NCI-H226 (cell line): ENCODE data around the gene TCF7L1.
"Not testable (repeated sequence)": the region's sequence is repeated elsewhere in the genome, so short reads cannot be mapped to it uniquely, and the experiment has no call there.

Experiments
- DNase-seq: peaks from one replicate; pipeline ENCODE4 v3.0.0-alpha.2; 2015

The TCF7L1 gene

DNA sequence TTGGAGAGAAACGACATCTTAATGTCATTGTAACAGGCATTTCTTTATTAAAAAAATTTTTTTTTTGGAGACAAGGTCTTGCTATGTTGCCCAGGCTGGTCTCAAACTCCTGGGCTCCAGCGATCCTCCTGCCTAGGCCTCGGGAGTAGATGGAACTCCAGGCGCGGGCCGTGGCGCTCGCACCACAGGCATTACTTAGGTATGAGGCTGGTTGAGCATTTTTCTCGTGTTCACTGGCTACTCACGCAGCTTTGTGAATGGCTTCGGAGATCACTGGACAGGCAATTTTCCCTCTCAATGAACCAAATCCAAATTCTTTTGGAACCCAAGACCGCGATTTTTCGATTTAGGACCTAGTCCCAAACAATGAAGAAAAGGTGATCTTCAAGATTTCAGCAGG is 795 bp upstream of the TCF7L1 start:
- no peak for DNase-seq

DNA sequence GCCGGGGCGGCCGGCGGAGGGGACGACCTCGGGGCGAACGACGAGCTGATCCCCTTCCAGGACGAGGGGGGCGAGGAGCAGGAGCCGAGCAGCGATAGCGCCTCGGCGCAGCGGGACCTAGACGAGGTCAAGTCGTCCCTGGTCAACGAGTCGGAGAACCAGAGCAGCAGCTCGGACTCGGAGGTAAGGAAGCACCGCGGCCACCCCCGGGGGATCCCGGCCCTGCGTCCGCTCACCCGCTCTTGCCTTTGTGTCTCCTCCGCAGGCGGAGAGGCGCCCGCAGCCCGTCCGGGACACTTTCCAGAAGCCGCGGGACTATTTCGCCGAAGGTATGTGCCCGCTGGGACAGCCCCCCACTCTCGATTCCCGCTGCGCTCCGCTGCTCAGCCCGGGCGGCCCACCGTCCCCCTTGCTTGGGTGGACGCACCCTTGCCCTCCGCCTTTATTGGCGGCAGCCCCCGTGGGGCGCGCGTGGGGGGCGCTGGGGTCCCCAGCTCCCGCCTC is 611 bp downstream of the TCF7L1 start:
- DNase-seq, result peak; percentile 6

DNA sequence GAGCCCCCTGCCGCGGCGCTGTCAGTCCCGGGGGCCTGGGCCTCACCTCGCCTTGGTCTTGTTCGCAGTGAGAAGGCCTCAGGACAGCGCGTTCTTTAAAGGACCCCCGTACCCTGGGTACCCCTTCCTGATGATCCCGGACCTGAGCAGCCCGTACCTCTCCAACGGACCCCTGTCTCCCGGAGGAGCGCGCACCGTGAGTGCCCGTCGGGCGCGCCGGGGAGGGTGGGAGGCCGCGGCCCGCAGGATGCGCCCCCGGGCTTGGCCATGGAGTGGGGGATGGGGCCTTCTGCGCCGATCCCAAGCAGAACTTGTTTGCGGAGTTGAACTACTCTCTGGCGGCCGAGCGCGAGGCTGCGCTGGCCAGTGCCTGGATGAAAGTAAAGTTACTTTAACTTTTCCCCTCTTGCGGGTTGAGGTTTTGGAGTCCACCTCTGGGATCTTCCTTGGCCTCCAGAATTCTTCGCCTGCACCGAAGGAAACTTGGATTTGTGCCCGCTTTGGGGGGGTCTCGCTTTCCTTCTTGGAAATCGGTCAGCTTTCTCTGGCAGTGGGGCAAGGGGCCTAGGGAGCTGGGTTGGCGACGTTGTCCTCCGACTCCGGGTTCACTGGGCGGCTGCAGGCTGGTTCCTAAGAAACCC is 1.2 kb downstream of the TCF7L1 start:
- DNase-seq, result no peak

DNA sequence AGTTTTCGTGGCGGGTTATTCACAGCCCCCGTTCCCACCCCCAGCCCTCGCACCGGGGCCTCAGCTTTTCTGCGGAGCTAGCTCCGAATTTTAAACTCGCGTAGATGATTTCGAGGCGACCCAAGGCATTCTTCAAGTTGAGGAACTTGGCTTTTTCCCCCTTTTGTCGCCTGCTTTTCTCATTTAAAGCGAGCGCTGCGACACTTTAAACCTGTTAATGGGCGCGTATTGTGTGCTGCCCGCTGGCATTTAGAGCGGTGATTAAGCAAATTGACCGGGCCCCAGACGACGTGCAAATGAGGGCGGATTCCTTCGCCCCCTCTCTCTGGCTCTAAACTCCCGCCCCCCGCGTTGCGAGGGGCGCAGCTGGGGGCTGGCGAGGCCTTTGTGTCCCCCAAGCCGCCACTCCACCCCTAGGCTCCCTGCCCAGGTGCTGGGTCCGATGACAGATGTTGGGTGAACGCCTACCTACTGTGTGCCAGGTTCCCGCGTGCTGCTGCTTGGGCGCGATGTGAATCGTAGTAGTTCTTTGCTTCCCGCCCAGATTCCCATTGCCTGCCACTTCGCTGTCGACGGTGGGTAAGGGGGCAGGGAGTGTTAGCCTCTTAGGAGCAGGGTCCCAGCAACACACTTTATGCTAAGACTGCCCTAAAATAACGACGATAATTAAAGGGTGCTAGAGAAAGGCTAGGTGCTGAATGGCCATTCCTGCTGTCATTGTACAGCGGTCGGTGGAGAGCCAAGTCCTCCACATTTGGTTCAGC is 1.9 kb downstream of the TCF7L1 start:
- no peak for DNase-seq

DNA sequence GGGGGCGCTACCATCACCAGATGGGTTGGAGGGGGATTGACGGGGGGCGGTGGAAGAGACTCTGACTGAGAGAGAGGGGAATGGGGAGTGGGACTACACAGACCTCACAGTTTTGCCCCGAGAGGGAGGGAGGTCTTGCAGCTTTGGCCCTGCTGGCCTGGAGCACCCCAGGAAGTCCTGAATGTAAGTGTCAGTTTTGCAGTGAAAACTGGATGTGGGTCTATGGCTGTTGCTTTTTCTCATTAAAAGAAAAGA is 2.4 kb downstream of the TCF7L1 start:
- no peak for DNase-seq

DNA sequence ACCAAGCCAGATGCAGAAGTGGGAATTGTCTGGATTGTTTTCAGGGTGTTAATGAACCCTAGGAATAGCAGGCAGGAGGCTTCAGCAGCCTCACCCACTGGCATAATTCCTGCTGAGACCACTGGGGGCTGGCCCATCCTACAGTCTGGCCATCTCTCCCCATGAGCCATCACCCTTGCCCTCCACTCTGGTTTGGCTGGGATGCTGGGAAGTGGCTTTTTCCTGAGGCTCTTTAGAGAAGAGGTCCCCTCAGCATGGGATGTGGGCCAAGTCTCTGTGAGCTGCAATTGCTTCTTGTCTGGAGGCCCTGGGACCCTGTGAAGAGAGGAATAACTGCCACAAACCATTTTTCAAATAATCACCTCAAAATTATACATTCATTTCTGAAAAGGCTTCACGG is 4.0 kb downstream of the TCF7L1 start:
- no peak for DNase-seq

DNA sequence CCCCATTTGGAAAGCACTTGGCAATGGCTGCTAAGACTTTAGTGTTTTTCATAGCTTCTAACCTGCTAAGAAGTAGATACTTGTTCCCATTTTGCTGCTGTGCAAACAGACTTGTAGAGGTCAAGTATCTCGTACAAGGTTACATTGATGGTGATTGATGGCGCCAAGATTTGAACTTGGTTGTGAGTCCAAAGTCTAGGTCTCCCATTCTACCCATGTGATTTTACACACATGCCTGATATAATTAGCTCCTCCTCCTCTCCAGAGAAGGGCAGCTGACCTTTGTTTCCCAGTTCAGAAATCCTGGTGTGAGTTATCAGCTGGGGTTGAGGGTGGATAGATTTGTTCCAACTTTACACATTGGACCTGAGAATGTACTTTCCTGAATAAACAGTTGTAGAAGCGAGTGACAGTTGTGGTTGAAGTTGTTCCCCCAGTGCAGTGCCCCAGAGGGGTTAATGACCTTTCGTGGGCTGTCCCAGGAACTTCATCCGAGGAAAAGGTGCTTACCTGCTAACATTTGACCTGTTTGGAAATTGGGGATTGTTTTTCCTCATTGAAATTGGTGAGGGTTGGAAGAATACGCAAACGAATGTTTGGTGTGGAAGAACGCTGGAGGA is 10.4 kb downstream of the TCF7L1 start:
- DNase-seq, result no peak

DNA sequence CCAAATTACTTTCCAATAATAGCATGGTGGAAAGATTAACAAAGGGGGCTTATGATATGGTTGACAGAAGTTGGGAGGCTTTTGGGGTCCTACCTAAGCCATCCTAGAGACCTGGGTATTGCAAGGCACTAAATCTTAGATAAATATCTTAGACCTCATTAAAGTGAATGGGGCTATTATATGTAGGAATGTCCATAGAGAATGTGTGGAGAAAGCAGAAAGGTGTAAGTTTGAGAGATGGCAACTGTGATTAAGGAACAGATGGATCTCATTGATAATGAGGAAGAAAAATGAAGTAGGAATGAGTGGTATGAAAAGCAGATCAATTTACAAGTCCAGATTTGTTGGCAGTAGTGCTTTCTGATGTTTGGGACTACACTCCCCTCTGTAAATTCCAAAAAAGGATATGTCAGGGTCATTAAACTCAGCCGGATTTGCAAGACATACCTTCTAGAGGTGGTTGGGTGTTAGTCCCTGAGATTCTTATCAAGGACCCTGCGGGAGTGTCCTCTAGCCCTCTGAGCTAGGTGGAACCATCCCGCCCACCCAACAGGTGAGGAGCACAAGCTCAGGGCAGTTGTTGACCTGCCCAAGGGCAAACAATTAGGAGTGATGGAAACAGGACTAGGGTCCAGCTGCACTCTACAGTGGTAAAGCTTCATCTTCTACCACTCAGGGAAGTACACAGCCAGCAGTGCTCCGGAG is 12.1 kb downstream of the TCF7L1 start:
- no peak for DNase-seq

DNA sequence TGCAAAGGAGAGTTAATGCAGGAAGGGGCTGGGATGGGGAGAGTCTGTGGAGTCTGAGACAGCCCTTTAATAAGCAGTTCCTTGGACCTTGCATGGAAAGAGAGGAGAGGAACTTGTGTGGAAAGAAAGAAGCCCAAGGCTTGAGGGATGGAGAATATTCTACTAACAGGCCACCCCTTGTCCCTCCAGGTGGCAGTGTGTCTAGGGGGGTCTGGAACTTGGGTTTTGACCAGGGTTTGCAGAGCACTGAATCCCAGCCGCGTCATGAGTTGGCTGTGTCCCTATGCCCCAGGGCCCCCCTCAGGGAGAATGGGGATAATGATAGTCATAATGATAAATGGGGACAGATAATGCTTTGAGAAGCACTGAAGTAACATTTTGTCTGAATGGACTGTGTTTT is 15.0 kb downstream of the TCF7L1 start:
- no peak for DNase-seq

DNA sequence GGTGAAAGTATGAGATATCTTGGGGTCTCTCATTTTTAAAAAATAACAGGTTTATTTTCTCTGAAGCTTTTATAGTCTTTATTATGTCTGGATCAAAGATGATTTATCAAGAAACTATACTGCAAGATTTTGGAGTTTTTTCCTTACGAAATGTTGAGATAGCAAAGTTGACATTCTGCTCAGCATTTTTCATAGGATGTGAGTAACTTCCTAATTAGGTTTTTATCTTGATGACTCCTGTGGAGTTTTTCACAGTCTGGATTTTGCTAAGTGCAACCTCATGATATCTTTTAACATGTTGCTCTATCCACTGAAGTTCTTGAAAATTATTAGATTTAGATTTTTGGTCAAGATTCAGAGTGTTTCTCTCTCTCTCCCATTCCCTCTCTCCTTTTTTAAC is 17.8 kb downstream of the TCF7L1 start:
- no peak for DNase-seq

DNA sequence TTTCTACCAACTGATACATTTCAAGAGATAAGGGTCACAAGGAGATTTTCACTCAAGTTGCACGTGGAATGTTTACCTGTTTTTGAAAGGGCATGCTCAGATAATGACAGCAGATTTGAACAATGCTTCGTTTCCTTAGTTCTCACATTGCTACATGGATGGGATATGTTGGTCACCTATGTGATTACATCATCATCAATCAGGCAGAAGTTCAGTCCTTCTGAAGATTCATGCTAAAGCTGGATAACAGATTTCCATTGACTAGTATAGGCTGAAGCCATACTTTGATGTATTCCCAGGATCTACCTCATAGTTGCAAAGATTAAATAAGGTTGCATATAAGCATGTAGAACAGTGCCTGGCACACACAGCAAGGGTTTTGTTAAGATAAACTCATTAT is 19.7 kb downstream of the TCF7L1 start:
- no peak for DNase-seq

DNA sequence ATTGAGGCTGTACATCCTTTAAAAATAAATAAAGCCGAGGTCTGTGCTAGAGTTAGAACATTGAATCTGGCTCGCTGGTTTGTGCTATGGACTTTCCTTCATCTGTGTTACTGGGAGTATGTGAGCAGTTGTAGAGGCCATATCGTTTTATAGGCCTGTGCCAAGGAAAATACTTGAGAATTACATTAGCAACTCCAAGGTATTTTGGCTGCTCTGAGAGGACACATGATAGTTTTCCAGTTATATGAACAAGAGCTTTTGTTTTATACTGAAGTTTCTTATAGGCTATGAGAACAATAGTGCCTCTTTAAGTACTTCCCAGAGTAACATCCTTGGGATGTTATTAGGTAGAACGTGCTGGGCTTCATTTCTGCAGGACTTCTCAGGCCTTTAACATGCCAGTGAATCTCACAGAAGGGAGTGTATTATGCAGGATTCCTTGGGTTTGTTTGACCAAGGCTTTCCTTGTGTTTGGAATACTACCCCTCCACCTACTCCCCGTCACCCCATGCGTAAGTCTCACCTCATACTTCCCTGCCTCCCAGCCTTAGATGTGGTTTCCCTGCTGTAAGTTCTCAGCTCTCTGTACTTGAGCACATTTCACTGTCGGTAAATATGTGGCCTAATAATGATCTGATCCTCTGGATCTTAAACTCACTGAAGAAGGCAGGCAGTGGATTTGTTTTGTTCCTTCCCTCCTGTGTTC is 21.0 kb downstream of the TCF7L1 start:
- DNase-seq, result no peak

DNA sequence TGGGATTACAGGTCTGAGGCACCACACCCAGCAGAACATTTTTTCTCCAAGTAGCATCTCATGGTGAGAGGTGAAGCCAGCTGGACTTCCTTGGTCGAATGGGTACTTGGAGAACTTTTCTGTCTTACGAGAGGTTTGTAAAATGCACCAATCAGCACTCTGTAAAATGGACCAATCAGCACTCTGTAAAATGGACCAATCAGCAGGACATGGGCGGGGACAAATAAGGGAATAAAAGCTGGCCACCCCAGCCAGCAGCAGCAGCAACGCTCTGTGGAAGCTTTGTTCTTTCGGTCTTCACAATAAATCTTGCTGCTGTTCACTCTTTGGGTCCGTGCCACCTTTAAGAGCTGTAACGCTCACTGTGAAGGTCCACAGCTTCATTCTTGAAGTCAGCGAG is 21.9 kb downstream of the TCF7L1 start:
- DNase-seq, result not testable (repeated sequence)

DNA sequence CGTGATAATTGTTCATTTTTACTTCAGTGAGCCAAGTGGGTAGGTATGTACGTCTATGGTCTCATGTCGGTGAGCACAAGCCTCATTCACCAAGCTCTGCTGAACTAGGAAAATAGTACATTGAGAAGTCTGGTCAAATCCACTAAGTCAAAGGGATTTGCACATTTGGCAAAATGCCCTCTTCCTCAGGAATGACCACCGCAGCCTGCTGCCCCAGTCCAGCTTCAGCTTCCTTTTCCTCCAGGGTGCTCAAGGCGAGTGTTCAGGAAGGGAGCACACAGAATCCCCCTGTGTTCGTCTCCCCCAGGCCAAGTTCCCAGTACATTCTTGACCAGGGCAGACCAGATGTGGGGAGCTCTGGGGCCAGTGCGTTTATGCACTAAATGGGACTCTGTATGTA is 23.0 kb downstream of the TCF7L1 start:
- DNase-seq, result no peak

DNA sequence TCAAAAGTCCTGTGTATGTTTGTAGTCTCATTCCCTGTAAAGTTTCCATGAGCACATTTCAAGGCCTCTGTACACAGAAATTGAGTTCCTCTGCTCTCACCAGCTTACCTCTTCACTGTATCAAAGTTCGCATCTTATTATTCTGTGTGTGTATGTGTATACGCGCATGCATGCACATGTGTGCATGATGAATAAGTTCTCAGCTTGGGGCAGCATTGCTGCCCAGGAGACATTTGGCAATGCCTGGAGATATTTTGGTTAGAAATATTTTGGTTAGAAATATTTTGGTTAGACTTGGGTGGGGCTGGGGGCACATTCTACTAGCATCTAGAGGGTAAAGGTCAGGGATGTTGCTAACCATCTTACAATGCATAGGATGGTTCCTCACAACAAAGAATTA is 23.4 kb downstream of the TCF7L1 start:
- no peak for DNase-seq

DNA sequence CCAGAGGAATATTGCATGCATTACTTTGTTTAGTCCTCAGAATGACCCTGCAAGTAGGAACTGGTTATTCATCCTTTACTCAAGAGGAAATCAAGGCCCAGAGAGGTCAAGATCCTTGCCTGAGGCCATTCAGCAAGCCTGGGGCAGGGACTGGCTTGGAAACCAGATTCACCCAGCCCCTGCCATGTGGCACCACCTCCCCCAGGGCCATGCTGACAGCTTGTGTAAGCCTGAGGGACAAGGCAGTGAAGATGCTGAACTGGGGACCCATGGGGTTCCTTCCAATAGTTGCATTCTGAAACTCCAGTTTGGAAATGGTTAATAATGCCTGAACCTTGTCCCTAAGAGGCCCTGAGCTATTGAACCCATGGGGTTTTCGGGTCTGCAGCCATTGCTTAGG is 24.2 kb downstream of the TCF7L1 start:
- DNase-seq, result no peak

DNA sequence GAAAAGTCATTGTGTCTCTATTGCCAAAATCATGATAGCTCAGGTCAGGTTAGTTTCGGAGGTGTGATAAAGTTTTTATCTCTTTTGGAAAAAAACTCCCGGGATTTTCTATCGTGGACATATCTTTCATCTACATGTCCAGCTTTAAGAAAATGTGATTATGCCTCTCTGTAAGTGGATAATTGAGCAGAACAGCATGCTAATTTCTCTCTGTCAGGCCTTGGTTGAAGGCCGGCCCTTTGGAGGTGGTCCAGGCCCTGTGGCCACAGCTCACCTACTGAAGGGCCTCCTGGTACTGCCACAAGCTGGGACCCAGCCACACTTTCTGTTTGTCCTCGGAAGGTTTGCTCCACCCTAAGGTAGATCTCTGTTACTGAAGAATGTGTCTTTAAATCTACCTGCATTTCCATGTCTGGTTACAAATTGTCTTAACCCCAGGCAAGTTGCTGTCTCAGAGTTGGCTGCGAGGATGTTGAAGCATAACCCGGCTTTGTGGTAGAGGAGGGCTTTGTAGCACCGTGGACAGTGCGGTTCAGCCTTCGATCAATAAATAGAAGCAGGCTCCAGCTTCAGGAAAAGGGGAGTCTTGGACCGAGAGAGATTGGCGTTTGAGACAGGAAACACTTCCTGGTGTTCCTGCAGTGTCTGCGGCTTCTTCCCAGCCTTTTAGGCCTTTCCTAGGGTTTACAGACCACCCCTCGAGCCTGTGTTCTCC is 25.5 kb downstream of the TCF7L1 start:
- no peak for DNase-seq

DNA sequence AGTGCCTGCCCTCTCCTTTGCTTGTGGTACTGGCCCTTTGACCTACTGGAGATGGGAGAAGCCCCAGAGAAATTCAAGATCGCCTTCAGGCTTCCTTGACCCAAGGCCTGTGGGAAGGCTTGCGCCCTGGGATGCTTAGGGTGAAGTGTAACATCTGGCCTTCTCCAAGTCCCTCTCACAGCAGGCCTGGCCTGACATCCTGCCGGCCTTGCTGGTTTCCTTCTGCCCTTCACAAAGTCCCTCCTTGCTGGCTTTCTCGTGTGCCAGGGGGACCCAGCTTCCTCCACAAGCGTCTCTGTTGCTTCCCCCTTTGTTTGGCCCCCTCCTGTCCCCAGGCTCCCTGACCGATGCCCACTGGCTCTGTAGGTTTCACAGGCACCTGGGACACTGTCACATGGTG is 26.4 kb downstream of the TCF7L1 start:
- DNase-seq, result no peak

DNA sequence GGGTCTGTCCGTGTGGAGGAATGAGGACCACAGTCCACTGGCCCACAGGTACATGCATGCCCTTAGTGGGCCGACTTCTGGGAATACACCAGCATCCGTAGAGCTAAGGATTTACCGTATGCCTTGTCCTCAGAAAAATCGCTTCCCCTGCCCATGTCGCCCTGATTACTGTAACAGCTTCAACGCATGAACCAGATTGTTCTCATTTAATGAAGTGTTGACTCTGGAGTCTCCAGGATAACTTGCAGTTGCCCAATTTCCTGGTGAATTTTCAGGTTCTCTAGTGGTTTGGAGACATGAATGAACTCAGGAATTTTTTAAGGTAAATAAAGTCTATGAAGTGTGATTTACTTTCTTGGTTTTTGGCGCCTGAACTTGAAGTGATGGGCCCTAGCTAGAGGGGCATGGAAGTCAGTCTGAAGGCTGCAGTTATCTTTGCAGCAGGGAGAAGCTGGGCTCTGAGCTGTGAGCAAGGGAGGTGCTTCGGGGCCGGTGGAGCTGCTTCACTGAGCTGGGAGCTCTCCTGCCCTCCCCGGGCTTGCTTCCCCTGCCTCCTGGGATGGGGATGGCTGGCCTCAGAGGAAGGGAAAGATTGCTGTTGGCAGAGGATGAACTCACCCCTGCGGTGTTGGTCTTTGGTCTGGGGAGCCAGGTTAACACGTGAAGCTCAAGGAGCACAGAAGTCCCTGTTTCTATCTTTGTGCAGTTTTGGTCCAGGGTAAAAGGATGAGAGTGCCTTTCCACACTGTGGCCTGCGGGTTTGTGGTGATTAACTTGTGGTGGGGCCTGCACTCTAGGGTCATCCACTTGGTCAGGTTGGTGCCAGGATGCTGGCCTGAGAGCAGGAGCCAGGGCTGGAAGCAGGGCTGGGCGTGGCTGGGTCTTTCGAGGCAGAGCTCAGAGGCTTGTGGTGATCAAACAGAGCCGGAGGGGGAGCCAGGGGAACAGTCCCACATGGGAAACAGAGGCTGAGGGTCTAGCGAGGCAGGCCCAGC is 28.1 kb downstream of the TCF7L1 start:
- DNase-seq, result no peak

DNA sequence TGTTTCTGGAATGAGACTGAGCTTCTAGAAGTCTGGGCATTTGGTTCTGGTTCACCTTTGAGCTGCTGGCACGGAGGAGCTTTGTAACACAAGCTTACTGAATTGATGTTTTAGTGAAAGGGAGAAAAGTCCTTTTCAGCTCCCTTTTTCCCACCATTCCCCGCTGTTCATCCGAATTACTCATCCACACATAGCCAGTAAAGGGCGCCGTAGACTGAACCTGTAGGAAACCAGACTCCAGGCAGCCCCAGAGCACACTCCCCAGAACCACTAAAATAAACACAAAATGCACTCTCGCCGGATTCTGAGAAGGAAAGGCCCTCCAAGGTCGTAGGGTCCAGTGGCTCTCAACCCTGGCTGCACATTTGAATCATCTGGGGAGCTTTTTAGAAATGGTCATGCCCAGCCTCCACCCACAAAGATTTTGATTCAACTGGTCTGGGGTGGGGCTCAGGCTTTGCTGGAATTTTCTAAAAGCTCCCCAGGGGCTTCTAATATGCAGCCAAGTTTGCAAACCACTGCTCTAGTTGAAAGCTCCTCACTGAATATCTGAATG is 29.6 kb downstream of the TCF7L1 start:
- DNase-seq, result no peak

DNA sequence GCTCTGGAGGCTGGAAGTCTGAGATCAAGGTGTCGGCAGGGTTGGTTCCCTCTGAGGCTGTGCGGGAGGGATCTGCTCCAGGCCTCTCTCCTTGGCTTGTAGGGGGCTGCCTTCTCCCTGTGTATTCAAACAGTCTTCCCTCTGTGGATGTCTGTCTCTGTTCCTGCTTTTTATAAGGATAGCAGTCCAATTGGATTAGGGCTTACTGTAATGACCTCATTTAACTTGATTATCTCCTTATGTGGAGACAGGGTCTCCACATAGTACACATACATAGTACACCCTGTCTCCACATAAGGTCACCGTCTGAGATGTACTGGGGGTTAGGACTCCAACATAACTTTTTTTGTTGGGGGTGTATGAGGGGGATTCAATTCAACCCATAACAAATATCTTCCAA is 30.5 kb downstream of the TCF7L1 start:
- no peak for DNase-seq
